GM21786 (cell line): ENCODE results near the gene PLXND1.

Experiments
- ATAC-seq: cut with Tn5 transposase; IDR thresholded peaks from one replicate; pipeline ENCODE4 v1.9.1; 2021; ENCODE audit not compliant: unreplicated experiment

The PLXND1 gene

GRCh38 chr3:129603561-129603942, 2.9 kb downstream of the PLXND1 start:
- no peak for ATAC-seq

GRCh38 chr3:129602730-129603560, 3.5 kb downstream of the PLXND1 start:
- ATAC-seq: no peak

DNA sequence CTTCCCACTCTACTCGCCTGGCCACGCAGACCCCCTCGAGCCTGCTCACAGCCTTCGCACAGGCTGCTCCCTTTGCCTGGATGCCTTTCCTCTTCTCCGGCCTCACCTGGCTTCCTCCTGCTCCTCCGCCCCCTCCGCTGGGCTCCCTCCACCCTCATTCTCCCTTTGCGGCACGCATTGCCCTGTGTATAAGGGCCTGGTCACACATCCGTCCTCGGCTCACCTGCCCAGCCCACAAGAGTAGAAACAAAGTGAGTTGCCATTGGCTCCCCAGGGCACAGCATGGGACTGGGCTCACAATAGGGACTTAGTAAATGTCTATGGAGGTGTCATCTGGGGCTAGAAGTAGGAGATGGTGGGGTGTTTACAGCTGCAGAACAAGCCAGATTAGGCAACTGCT, 4.2 kb downstream of the PLXND1 start:
- ATAC-seq: no peak

DNA sequence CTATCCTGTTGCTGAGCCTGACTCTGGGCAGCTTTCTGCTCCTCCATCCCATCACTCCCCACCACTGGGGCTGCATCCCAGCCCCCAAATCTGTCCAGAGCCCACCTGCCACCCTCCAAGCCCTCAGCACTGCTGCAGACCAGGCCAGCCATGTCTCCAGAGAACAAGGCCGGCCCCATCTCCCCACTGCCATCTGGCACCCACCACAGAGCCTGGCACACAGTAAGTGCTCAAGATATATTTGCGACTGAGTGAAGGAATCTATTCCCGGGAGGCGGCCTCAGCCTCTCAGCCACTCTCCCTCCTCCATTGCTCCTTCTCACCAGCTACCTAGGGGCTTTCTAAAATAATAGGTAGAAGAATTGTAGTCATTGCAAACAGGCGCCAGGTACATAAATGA, 4.8 kb downstream of the PLXND1 start:
- no peak for ATAC-seq

DNA sequence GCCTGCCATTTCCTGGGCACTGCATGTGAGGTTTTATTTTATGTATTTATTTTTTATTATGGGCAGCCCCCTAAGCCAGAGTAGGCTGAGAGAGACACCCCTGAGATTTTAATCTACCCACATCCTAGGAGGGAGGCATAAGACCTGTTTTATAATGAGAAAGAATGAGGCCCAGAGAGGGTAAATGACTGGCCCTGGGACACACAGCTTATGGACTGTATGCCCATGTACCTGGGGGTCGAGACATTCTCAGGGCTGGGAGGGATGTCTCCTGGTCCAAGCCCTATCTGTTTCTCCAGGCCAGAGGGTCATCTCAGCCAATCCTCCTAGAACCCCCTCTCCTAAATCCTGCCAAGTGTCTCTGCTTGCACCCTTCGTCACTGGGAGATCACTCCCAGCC, 6.1 kb downstream of the PLXND1 start:
- ATAC-seq: no peak

DNA sequence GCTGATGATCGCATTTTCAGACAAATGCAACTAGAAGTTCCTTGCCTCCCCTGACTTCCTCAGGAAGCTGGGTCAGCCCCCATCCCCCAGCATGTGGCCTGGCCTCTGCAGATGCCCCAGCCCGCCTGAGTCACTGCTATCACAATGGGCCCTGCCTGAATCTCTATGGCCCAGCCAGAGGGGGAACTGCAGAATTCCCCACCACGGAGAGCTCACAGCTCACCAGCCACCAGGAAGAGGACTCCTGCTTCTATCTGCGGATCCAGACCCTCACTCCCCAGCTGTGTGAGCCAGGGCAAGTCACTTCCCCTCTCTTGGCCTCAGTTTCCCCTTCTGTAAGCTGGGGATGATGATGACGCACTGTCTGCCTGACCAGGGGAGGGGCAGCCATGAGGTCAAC, 6.9 kb downstream of the PLXND1 start:
- ATAC-seq: no peak

DNA sequence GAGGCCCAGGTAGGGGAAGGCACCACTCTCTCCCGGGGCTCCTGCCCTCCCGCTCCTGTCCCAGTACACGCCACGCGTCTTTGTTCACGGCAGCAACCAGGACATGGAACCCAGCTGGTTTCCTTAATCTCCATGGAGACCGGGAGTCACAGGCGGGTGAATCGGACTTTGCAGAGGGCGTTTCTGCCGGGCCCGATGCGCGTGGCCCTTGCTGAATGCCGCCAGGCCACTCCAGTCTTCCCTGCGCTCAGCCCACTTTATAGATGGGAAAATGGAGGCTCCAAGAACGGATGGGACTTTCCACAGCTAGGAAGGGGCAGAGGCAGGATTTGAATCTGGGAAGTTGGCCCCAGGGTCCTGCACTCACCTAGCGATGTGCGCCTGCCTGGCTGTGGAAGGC, 7.4 kb downstream of the PLXND1 start:
- no peak for ATAC-seq

DNA sequence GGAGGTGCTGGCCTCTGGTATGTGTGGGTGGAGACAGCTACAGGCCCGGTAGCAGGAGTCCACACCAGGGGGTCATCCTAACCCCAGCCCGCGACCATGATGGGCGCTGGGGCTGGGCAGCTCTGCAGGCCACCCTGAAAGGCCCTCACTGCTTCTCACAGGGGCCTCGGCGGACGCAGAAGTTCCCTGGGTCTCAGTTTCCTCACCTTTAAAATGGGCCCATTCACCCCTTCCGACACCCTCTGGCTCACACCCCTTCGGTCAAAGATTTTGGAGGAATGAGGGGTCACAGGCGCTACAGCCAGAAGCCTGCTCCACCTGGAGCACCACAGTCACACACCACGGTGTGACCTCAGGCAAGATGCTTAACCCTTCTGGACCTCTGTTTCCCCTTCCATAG, 8.0 kb downstream of the PLXND1 start:
- no peak for ATAC-seq

DNA sequence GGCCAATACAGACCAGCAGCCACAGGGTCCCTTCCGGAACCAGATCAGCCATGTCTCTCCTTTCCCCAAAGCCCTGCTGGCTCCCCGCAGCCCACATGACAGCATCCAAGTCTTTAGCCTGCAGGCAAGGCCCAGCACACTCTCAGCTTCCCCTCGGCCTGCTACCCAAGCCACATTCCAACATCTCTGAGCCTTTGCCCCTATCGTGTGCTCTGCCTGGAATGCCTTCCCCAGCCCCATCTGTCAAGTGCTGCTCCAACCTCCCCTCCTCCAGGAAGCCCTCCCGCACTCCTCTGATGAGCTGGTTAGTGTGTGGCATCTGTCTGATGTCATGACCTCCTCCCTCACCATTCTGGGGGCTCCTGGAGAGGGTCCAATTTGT, 8.5 kb downstream of the PLXND1 start:
- no peak for ATAC-seq

- ATAC-seq: no peak
These were observed 9.1 kb downstream of the PLXND1 start for GRCh38 chr3:129597087-129597999.

GRCh38 chr3:129596194-129597086, 10.0 kb downstream of the PLXND1 start:
- no peak for ATAC-seq

DNA sequence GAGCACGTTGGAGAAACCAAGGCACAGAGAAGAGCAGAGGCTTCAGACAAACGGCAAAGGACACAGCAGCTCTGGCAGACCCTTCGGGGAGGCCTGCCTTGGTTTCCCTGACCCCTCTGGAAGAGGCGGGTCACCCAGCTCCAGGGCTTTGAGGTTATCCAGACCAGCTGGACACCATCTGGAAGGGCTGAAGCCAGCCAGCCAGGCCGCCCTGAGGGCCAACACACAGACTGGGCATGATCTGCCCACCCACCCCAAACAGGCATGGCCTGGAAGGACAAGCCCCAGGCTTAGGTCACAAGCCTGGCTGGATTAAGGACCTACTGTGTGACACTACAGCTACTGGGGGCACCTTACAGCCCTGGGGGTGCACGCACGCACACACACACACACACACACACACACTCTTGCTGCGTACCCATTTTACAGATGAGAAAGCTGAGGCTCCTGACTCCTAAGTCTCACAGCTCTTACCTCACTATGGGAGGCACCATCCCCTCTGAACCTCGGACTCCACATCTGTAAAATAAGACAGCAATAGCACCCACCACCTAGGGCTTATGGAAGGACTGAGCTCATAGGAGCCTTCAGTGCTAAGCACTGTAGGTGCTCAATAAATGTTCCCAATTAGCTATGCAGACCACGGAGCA, 10.8 kb downstream of the PLXND1 start:
- no peak for ATAC-seq

GRCh38 chr3:129594907-129595390, 11.5 kb downstream of the PLXND1 start:
- ATAC-seq: no peak

- no peak for ATAC-seq
These were observed 12.1 kb downstream of the PLXND1 start for GRCh38 chr3:129594409-129594808.

DNA sequence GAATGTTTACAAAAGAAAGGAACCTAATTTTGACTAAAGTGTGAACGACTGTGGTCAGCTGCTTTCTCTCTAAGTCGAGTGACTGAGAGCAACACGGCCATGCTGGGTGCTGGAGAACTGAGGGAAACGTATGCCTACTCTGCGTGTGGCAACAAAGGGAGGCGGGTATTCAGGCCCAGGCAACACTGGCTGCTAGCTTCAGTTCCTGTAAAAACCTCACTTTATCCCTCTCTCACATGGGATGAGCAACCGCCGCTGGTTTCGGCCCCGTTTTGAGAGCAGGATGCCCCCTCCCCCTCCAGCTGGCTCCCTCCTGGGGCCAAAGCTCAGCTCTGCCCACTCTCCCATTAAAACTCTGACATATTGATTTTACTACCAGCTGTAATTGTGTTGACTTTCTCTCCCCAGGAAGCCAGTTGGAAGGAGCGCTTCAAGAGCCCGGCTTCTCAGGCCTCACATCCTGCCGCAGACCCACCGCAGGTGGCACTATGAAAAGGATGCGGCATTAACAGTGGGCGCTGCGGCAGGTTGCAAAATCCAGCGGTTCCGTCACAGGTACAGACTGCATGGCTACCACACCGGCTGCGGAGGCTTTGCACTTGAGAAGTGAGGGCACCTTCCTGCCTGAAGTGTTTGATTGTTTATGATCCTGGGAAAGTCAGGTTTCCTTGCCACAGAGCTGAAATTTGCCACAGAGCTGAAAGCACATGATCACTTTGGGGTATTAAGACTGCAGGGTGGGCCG, 12.7 kb downstream of the PLXND1 start:
- no peak for ATAC-seq

DNA sequence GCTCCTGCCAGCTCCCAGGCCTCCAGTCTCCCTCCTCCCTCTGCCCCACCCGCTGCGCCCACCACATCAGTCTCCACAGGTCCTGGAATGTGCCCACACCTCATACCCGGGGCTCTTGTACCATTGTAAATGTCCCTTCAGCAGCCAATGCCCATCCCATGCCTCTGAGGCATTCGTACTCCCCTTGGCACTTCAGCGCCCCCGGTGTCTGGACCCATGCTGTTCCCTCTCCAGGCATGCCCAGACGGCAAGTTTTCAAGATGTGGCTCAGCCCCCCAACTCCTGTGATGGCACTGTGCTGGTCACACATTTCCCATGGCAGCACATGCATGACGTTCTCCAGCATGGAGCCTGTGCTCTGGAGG, 13.3 kb downstream of the PLXND1 start:
- ATAC-seq: no peak

DNA sequence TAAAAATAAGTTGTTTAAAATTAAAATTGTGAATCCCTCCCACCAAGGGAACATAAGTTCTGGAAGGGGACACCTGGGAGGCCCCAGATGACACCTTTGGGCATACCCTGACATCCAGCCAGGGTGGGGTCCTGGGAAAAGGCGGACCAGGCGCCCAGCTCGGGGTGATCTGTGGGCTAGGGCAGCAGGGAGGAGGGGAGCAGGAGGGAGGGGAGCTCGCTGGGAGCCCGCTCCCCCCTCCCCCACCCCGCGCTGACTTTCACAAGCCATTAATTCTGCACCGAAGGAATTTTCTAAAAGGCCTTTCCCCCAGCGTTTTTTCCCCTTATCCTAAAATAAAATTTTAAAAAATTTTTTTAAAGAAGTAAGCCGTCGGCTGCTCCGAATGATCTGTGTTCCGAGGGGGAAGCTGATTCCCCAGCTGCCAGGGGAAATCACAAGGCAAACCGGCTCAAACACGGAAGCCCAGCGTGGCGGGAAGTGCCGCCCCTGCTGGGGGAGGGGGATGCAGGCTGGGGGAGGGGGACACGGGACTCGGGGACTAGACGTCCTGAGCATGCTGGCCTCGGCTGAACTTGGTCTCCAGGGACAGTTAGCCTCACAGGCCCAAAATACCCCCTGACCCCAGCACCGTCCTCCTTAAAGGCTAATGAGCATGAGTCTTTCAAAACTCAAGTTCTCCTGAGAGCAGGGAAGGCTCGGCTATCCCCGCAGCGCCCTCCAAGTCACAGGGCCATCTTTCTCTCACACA, 13.9 kb downstream of the PLXND1 start:
- ATAC-seq: no peak

DNA sequence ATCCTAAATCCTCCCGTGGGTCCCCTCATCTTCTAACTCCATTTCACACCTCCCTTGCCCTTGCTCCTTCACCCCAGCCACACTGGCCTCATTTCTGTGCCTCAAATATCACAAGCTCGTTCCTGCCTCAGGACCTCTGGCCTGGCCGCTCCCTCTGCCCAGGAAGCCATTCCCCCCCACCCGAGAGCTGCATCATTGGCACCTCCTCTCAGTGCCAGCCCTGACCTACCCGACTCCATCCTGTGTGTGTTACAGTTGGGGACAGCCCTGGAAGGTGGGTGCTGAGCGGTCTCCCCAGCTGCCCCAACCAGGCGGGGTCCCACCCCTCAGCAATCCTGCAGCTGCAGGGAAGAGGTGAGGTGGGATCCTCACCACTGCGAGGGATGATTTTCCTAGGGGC, 14.5 kb downstream of the PLXND1 start:
- no peak for ATAC-seq

GRCh38 chr3:129590215-129590614, 16.3 kb downstream of the PLXND1 start:
- no peak for ATAC-seq
